GM12864 (cell line): ENCODE data around the gene PRDM11.

Source experiments
- DNase-seq: peaks from one replicate; pipeline ENCODE4 v3.0.0-alpha.2; 2011; ENCODE audit warnings: low read depth
- H3K4me3 ChIP-seq: 2 replicates; pipeline ENCODE4 v1.5.1; 2011; ENCODE audit warnings: mild to moderate bottlenecking, low read depth, low read length, control low read depth
- TF ChIP-seq, protein P1 (sequence below): IDR thresholded peaks from 2 replicates; pipeline ENCODE4 v1.5.1; 2011; ENCODE audit warnings: low read depth, mild to moderate bottlenecking, moderate library complexity, low read length, control low read depth, inconsistent platforms; ENCODE audit errors: missing control alignments

Gene PRDM11

DNA sequence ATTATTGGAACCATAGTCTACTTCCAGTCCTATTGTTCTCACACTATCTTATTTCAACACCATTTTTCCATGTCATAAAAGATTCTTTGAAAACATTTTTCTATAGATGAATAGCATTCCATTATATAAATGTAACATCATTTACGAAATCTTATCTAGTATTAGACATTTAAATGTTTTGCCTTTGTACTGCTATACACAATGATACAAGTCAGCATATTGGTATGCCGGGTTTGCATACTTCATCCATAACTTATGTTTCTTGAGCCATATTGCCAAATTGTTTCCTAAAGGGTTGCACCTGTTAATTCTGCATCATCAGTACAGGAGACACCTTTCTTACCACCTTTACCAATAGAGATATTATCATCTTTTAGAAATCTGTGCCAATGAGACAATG is 71.6 kb downstream of the PRDM11 start:
- TF ChIP-seq, protein P1, sequence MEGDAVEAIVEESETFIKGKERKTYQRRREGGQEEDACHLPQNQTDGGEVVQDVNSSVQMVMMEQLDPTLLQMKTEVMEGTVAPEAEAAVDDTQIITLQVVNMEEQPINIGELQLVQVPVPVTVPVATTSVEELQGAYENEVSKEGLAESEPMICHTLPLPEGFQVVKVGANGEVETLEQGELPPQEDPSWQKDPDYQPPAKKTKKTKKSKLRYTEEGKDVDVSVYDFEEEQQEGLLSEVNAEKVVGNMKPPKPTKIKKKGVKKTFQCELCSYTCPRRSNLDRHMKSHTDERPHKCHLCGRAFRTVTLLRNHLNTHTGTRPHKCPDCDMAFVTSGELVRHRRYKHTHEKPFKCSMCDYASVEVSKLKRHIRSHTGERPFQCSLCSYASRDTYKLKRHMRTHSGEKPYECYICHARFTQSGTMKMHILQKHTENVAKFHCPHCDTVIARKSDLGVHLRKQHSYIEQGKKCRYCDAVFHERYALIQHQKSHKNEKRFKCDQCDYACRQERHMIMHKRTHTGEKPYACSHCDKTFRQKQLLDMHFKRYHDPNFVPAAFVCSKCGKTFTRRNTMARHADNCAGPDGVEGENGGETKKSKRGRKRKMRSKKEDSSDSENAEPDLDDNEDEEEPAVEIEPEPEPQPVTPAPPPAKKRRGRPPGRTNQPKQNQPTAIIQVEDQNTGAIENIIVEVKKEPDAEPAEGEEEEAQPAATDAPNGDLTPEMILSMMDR: no peak
- DNase-seq: no peak

DNA sequence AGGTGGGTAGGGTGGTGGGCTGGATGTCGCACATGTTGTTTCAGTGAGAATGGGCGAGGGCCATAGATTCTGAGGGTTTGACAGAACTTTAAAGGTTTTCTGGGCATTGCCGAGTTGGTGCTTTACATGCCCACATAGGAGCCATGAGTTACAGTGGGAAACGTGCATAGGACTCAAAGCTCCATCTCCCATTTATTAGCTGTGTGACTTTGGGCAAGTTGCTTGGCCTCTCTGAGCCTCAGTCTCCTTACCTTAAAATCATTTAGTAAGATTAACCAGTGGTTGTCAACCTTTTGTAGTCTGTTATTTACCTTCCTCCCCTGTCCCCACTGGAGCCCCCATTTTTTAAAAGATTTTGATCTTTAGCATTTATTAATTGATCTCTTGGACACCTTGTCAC is 72.3 kb downstream of the PRDM11 start:
- no peak for DNase-seq
- no peak overlapping the region for H3K4me3 ChIP-seq
- TF ChIP-seq, protein P1: no peak

More for the DNA sequence above, 71.6 kb downstream of the PRDM11 start:
- H3K4me3 ChIP-seq: no peak overlapping the region

DNA sequence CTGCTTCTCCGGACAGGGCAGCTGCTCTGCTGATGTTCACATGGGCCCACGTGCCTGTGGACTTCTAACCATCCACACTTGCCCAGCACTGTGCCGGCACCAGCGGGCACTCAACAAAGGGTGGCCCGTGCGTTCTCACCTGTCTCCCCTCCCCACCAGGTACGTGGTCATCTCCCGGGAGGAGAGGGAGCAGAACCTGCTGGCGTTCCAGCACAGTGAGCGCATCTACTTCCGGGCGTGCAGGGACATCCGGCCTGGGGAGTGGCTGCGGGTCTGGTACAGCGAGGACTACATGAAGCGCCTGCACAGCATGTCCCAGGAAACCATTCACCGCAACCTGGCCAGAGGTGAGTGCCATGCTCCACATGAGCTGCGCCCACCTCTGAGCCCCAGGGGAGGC is 73.0 kb downstream of the PRDM11 start:
- TF ChIP-seq, protein P1: no peak
- no peak overlapping the region for H3K4me3 ChIP-seq
- DNase-seq: no peak

DNA sequence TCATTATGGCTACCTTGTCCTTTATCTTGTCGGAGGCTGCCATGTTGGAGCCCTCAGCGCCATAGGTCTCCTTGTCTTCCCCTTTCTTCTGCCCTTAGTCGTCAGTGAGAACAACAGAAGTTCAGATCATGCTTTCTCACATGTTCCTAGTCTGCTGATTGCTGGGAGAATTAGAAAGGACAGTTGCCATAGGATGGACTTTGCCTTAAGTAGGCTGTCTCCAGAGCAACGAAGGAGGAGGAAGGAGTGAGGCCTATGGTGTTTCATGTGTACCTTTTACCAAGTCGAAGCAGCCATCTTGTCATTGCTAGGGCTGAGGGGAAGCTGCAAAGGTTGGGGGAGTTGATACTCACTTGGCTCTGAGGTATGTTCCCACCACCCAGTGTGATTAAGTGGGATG is 77.1 kb downstream of the PRDM11 start:
- no peak overlapping the region for H3K4me3 ChIP-seq
- TF ChIP-seq, protein P1: no peak
- DNase-seq: no peak

DNA sequence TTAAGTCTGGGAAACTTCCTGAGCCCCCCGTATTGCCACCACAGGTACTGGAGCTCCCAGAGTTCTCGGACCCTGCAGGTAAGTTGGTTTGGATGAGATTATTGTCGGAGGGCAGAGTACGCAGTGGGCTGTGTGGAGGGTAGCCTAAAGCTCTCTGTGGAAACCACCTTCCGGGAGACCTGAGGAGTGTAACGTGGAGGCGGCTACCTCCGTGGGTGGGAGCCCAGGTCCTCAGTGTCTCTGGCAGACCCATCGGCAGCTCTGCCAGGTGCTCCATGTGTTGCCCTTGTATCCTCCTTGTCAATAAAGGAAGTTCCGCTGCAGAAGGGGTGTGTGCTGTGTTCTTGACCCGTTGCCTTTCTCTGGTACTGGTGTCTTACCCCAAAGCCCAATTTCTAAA is 78.3 kb downstream of the PRDM11 start:
- TF ChIP-seq, protein P1: no peak
- DNase-seq: no peak
- H3K4me3 ChIP-seq: no peak overlapping the region

DNA sequence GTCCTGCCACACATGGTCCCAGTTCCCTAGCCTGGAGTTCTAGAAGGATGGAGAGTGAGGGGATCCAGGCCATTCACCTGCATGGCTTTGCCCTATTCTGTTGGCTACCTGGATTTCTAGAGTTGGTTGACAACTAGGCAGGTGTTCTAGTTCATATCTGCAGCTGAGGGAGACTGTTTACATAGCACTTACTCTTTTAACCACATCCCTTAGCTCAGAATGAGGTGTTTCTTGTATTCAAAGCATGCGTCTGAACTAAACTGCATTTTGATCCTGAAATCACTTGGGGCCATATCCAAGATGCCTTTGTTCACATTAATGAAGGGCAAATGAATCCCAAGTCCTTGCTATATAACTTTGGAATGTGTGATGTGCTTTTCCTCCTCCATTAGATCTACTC is 78.8 kb downstream of the PRDM11 start:
- DNase-seq: no peak
- no peak overlapping the region for H3K4me3 ChIP-seq
- TF ChIP-seq, protein P1: no peak

DNA sequence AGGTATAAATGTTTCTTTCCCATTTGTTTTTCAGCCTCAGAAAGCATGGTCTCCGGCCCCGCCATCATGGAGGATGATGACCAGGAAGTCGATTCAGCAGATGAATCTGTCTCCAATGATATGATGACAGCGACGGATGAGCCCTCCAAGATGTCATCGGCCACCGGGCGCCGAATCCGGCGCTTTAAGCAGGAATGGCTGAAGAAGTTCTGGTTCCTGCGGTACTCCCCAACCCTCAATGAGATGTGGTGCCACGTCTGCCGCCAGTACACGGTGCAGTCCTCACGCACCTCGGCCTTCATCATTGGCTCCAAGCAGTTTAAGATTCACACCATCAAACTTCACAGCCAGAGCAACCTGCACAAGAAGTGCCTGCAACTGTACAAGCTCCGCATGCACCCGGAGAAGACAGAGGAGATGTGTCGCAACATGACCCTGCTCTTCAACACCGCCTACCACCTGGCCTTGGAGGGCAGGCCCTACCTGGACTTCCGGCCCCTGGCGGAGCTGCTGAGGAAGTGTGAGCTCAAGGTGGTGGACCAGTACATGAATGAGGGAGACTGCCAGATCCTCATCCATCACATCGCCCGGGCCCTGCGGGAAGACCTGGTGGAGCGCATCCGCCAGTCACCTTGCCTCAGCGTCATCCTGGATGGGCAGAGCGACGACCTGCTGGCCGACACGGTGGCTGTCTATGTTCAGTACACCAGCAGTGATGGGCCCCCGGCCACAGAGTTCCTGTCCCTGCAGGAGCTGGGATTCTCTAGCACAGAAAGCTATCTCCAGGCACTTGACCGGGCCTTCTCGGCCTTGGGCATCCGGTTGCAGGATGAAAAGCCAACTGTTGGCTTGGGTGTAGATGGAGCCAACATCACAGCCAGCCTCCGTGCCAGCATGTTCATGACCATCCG is 79.8 kb downstream of the PRDM11 start:
- no peak for DNase-seq
- H3K4me3 ChIP-seq: no peak overlapping the region
- TF ChIP-seq, protein P1: no peak
